Left lung (tissue), 10 donors: Measurements from ENCODE around the gene ZNF814. TPM values are rescaled to one million over a fixed set of nuclear protein-coding genes. Genes with fewer than 3 reads are reported as not detected.
"Not testable (repeated sequence)": the region's sequence is repeated elsewhere in the genome, so short reads cannot be mapped to it uniquely, and the experiment has no call there.

Source experiments
- ATAC-seq: fragments of 200-7000 bp; cut with Tn5 transposase; one replicate; pipeline ENCODE4 v1.9.1; 2020; ENCODE audit warnings: moderate library complexity
- DNase-seq, 4 donors: peaks; one replicate each; pipeline ENCODE4 v3.0.0-alpha.2; 2013 to 2020
- H3K27ac ChIP-seq, 2 donors: fragments of 200-600 bp; sonication (generic) in 1 of 2; one replicate each; pipeline versions ENCODE4 v1.5.0 to v1.8.0; 2020 to 2021
- H3K27me3 ChIP-seq, 2 donors: fragments of 200-600 bp; sonication (generic) in 1 of 2; one replicate each; pipeline versions ENCODE4 v1.5.0 to v1.8.0; 2020 to 2021
- H3K36me3 ChIP-seq, 2 donors: fragments of 200-600 bp; sonication (generic) in 1 of 2; one replicate each; pipeline versions ENCODE4 v1.5.0 to v1.8.0; 2020 to 2021
- H3K4me1 ChIP-seq, 2 donors: fragments of 200-600 bp; one replicate each; pipeline ENCODE4 v1.8.0; 2021
- H3K4me3 ChIP-seq, 2 donors: fragments of 200-600 bp; sonication (generic) in 1 of 2; one replicate each; pipeline versions ENCODE4 v1.5.0 to v1.8.0; 2020 to 2021; ENCODE audit warnings: mild to moderate bottlenecking in 1 of 2
- H3K9me3 ChIP-seq, 2 donors: fragments of 200-600 bp; sonication (generic) in 1 of 2; one replicate each; pipeline versions ENCODE4 v1.5.0 to v1.8.0; 2020 to 2021
- CTCF ChIP-seq, 2 donors: fragments of 200-600 bp; sonication (generic) in 1 of 2; IDR thresholded peaks; one replicate each; pipeline versions ENCODE4 v1.5.0 to v1.8.0; 2021; ENCODE audit warnings: antibody characterized with exemption in 2 of 2
- intact Hi-C, 2 donors: fragments of 100-400 bp; cut with DNase I; formaldehyde crosslinking; loops; one replicate each; pipeline versions ENCODE4 v1.11.2 to v1.14.2; 2022
- polyA plus RNA-seq, 6 donors: library from polyadenylated mRNA; unstranded; fragments of 120-200 nt; gene quantifications; one replicate each; pipeline ENCODE4 v1.2.1, GENCODE V29; 2013; ENCODE audit not compliant: insufficient read length in 6 of 6
- total RNA-seq, 2 donors: library from RNA; stranded (reverse); fragmentation: NEBNext Ultra II Directional; extraction: Animal tissue kit (Norgen Biotek cat#: 25700); gene quantifications; one replicate each; pipeline ENCODE4 v1.2.1, GENCODE V29; 2021
- donor health status: DM: no; HTN: yes; CAD: no.
- donor health status: DM: no; HTN: no; CAD: no.

The ZNF814 gene
- total and polyA plus RNA-seq, 8 donors: 10.7 to 71.2 (median 62.3) TPM

GRCh38 chr19:57886046-57886445 is 2.8 kb downstream of the ZNF814 start:
- Histone ChIP-seq H3K9me3 (peaks cover 0 to 31% of the 10 kb centered on the region in 2 donors), H3K4me1 (peaks cover 0 to 12% of the 10 kb centered on the region in 2 donors), H3K4me3 (no peak overlapping the region), H3K27ac (no peak overlapping the region), H3K27me3 (no peaks in the 10 kb centered on the region), H3K36me3 (peaks cover 0 to 42% of the 10 kb centered on the region in 2 donors)
- DNase-seq (no peak), ATAC-seq (no peak)
- intact Hi-C loops: no loop called here
- no peak for TF ChIP-seq CTCF (IDR thresholded peaks at IDR 0.05)

- H3K9me3 ChIP-seq: peaks cover 0 to 90% of the 10 kb centered on the region in 2 donors
- H3K27me3 ChIP-seq, H3K4me3 ChIP-seq, ATAC-seq, H3K4me1 ChIP-seq, intact Hi-C loops, DNase-seq, H3K27ac ChIP-seq: not testable (repeated sequence)
- peaks cover 0 to 58% of the 10 kb centered on the region in 2 donors for H3K36me3 ChIP-seq
These were observed 14.7 kb downstream of the ZNF814 start for GRCh38 chr19:57873883-57874799.

GRCh38 chr19:57872450-57872849 is 16.4 kb downstream of the ZNF814 start:
- no peak for TF ChIP-seq CTCF (IDR thresholded peaks at IDR 0.05)
- no peaks in the 10 kb centered on the region for H3K27me3 ChIP-seq
- H3K27ac ChIP-seq: no peak overlapping the region
- intact Hi-C loops: no loop called here
- ATAC-seq: no peak
- no peak for DNase-seq
- no peak overlapping the region for H3K4me3 ChIP-seq
- peaks cover 0 to 95% of the 10 kb centered on the region in 2 donors for H3K9me3 ChIP-seq
- H3K36me3 ChIP-seq: peaks cover 4 to 60% of the 10 kb centered on the region in 2 donors
- H3K4me1 ChIP-seq: no peaks in the 10 kb centered on the region

- Histone ChIP-seq H3K27ac (no peak overlapping the region), H3K9me3 (peaks cover 0 to 94% of the 10 kb centered on the region in 2 donors), H3K4me1 (no peaks in the 10 kb centered on the region), H3K36me3 (peaks cover 4 to 60% of the 10 kb centered on the region in 2 donors), H3K27me3 (no peaks in the 10 kb centered on the region), H3K4me3 (no peak overlapping the region)
- ATAC-seq (no peak), DNase-seq (no peak)
- TF ChIP-seq CTCF (IDR thresholded peaks at IDR 0.05): no peak
- intact Hi-C loops: no loop called here
These were observed 18.6 kb downstream of the ZNF814 start for GRCh38 chr19:57870225-57870624.

- DNase-seq, H3K27ac ChIP-seq, ATAC-seq, H3K4me1 ChIP-seq, H3K27me3 ChIP-seq, H3K4me3 ChIP-seq, intact Hi-C loops: not testable (repeated sequence)
- peaks cover 4 to 63% of the 10 kb centered on the region in 2 donors for H3K36me3 ChIP-seq
- peaks cover 0 to 95% of the 10 kb centered on the region in 2 donors for H3K9me3 ChIP-seq
These were observed 19.2 kb downstream of the ZNF814 start for GRCh38 chr19:57869655-57870054.

GRCh38 chr19:57867868-57868492 is 20.9 kb downstream of the ZNF814 start:
- intact Hi-C loops: no loop called here
- ATAC-seq: no peak
- Histone ChIP-seq H3K4me3 (no peak overlapping the region), H3K27me3 (no peaks in the 10 kb centered on the region), H3K9me3 (peaks cover 0 to 85% of the 10 kb centered on the region in 2 donors), H3K27ac (no peak overlapping the region), H3K36me3 (peaks cover 4 to 63% of the 10 kb centered on the region in 2 donors), H3K4me1 (no peaks in the 10 kb centered on the region)
- TF ChIP-seq CTCF (IDR thresholded peaks at IDR 0.05): no peak
- no peak for DNase-seq

GRCh38 chr19:57862351-57862750 is 26.5 kb downstream of the ZNF814 start:
- ATAC-seq, H3K27me3 ChIP-seq, H3K4me3 ChIP-seq, H3K27ac ChIP-seq, intact Hi-C loops, H3K4me1 ChIP-seq, DNase-seq: not testable (repeated sequence)
- Histone ChIP-seq H3K36me3 (peaks cover 0 to 100% of the 10 kb centered on the region in 2 donors), H3K9me3 (peaks cover 0 to 61% of the 10 kb centered on the region in 2 donors)

- H3K27me3 ChIP-seq, intact Hi-C loops, H3K27ac ChIP-seq, H3K9me3 ChIP-seq, H3K4me3 ChIP-seq, ATAC-seq, DNase-seq: not testable (repeated sequence)
- Histone ChIP-seq H3K4me1 (peaks cover 12 to 17% of the 10 kb centered on the region in 2 donors), H3K36me3 (peaks cover 0 to 51% of the 10 kb centered on the region in 2 donors)
These were observed 34.7 kb downstream of the ZNF814 start for GRCh38 chr19:57854117-57854516.
